ENCODE results near the gene KCNIP4. TPM values are rescaled to one million over a fixed set of nuclear protein-coding genes. Genes with fewer than 3 reads are reported as not detected.

The KCNIP4 gene
- total RNA-seq, 1 donor from 2014 or later = not detected

GRCh38 chr4:21815651-21816377, 132.8 kb downstream of the KCNIP4 start:
- H3K36me3 ChIP-seq = no peaks in the 10 kb centered on the region
- ATAC-seq (no peak), DNase-seq (no peak)
- no peak overlapping the region for H3K27ac ChIP-seq
- H3K4me1 ChIP-seq = no peaks in the 10 kb centered on the region
- no peaks in the 10 kb centered on the region for H3K27me3 ChIP-seq (ENCODE audit: low read depth)
- H3K9me3 ChIP-seq = peaks cover 11% of the 10 kb centered on the region
- no peak for TF ChIP-seq CTCF (IDR thresholded peaks at IDR 0.05)
- no peak overlapping the region for H3K4me3 ChIP-seq
- intact Hi-C loops (cut with DNase I) = no loop called here

- no peaks in the 10 kb centered on the region for H3K27me3 ChIP-seq (ENCODE audit: low read depth)
- H3K4me1 ChIP-seq = no peaks in the 10 kb centered on the region
- no peak for TF ChIP-seq CTCF (IDR thresholded peaks at IDR 0.05)
- H3K36me3 ChIP-seq = no peaks in the 10 kb centered on the region
- no peaks in the 10 kb centered on the region for H3K9me3 ChIP-seq
- no peak overlapping the region for H3K4me3 ChIP-seq
- H3K27ac ChIP-seq = no peak overlapping the region
- ATAC-seq (no peak), DNase-seq (no peak)
- intact Hi-C loops (cut with DNase I) = no loop called here
Measured at GRCh38 chr4:21811565-21811964, 137.0 kb downstream of the KCNIP4 start.

- intact Hi-C loops (cut with DNase I) = no loop called here
- no peak overlapping the region for H3K4me3 ChIP-seq
- no peak overlapping the region for H3K27ac ChIP-seq
- no peaks in the 10 kb centered on the region for H3K9me3 ChIP-seq
- no peaks in the 10 kb centered on the region for H3K4me1 ChIP-seq
- no peaks in the 10 kb centered on the region for H3K36me3 ChIP-seq
- H3K27me3 ChIP-seq (ENCODE audit: low read depth) = no peaks in the 10 kb centered on the region
- DNase-seq (no peak), ATAC-seq (no peak)
- no peak for TF ChIP-seq CTCF (IDR thresholded peaks at IDR 0.05)
Measured at GRCh38 chr4:21806991-21807390, 141.6 kb downstream of the KCNIP4 start.

- H3K4me3 ChIP-seq = no peak overlapping the region
- intact Hi-C loops (cut with DNase I) = no loop called here
- ATAC-seq (no peak), DNase-seq (no peak)
- H3K9me3 ChIP-seq = no peaks in the 10 kb centered on the region
- no peaks in the 10 kb centered on the region for H3K4me1 ChIP-seq
- no peak overlapping the region for H3K27ac ChIP-seq
- TF ChIP-seq CTCF (IDR thresholded peaks at IDR 0.05) = no peak
- H3K27me3 ChIP-seq (ENCODE audit: low read depth) = no peaks in the 10 kb centered on the region
- H3K36me3 ChIP-seq = no peaks in the 10 kb centered on the region
Measured at GRCh38 chr4:21802406-21802805, 146.2 kb downstream of the KCNIP4 start.

- Histone ChIP-seq H3K9me3 (no peaks in the 10 kb centered on the region), H3K27ac (no peak overlapping the region), H3K36me3 (no peaks in the 10 kb centered on the region), H3K4me1 (no peaks in the 10 kb centered on the region), H3K4me3 (no peak overlapping the region), H3K27me3 (ENCODE audit: low read depth) (no peaks in the 10 kb centered on the region)
- ATAC-seq (no peak), DNase-seq (no peak)
- TF ChIP-seq CTCF (IDR thresholded peaks at IDR 0.05) = no peak
- intact Hi-C loops (cut with DNase I) = no loop called here
Measured at GRCh38 chr4:21801661-21802385, 146.7 kb downstream of the KCNIP4 start.

Data from lower lobe of right lung (tissue), 2 donors.